ENCODE data around the gene C1orf159. TPM values are rescaled to one million over a fixed set of nuclear protein-coding genes. Genes with fewer than 3 reads are reported as not detected.
A peak's percentile ranks its signal among the peaks of the same experiment; 100 is the strongest.

Gene C1orf159
- total RNA-seq, 1 donor from 2014 or later: 11.8 TPM

DNA sequence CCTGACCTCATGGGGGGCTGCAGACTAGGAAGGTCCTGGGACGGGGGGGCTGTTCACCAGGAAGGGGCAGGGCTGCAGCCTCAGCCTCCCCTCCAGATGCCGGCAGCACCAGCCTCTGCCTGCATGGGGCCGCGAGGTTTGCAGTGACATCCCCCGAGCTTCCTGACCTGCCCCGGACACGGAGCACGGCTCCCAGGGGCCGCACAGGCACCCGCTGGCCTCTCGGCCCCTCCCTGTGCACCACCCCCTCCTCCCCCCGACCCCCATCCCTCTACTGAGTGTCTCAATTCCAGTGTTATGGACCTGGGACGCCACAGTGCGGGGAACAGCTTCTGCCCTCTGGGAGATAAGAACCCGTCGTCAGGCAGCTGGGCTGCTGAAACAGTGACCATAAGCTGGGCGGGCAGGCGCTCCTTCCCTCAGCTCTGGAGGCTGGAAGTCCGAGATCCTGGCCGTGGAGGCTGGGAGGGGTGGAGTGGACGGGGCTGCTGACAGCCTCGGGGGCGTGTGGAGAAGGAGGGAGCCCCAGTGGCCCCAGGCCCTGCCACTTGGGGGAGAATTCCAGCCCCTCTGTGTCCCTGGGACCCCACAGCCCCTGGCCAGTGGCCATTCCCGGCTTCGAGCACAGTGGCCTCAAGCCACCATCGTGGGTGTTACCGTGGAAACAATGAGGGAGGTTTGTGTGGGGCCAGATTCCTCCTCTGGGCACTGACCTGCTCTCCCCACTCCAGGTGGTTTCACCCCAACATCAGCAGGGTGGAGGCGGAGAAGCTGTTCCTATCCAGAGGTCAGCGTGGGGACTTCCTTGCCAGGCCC lies 53.3 kb downstream of the C1orf159 start:
- peaks cover 38% of the 10 kb centered on the region for H3K4me1 ChIP-seq

GRCh38 chr1:1061682-1062345 lies 54.1 kb downstream of the C1orf159 start:
- Histone ChIP-seq H3K27ac (no peak overlapping the region), H3K4me3 (no peak overlapping the region), H3K27me3 (peaks cover 5% of the 10 kb centered on the region), H3K4me1 (peaks cover 38% of the 10 kb centered on the region), H3K9me3 (no peaks in the 10 kb centered on the region), H3K36me3 (no peaks in the 10 kb centered on the region)
- DNase-seq (ENCODE audit: extremely low spot score in 2 of 2): no peak
- intact Hi-C loops (cut with DNase I): no loop called here
- TF ChIP-seq, protein P1, sequence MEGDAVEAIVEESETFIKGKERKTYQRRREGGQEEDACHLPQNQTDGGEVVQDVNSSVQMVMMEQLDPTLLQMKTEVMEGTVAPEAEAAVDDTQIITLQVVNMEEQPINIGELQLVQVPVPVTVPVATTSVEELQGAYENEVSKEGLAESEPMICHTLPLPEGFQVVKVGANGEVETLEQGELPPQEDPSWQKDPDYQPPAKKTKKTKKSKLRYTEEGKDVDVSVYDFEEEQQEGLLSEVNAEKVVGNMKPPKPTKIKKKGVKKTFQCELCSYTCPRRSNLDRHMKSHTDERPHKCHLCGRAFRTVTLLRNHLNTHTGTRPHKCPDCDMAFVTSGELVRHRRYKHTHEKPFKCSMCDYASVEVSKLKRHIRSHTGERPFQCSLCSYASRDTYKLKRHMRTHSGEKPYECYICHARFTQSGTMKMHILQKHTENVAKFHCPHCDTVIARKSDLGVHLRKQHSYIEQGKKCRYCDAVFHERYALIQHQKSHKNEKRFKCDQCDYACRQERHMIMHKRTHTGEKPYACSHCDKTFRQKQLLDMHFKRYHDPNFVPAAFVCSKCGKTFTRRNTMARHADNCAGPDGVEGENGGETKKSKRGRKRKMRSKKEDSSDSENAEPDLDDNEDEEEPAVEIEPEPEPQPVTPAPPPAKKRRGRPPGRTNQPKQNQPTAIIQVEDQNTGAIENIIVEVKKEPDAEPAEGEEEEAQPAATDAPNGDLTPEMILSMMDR (IDR thresholded peaks at IDR 0.05): no peak
- TF ChIP-seq POLR2AphosphoS5 (IDR thresholded peaks at IDR 0.05; ENCODE audit: insufficient read depth in 1 of 2, low read depth in 1 of 2): no peak
- no peak for TF ChIP-seq POLR2A (IDR thresholded peaks at IDR 0.05)

More for the DNA sequence above, 53.3 kb downstream of the C1orf159 start:
- no peak for DNase-seq (ENCODE audit: extremely low spot score in 2 of 2)
- TF ChIP-seq POLR2AphosphoS5 (IDR thresholded peaks at IDR 0.05; ENCODE audit: insufficient read depth in 1 of 2, low read depth in 1 of 2): no peak
- no peak for TF ChIP-seq POLR2A (IDR thresholded peaks at IDR 0.05)
- TF ChIP-seq, protein P1 (IDR thresholded peaks at IDR 0.05): no peak
- peaks cover 5% of the 10 kb centered on the region for H3K27me3 ChIP-seq
- intact Hi-C loops (cut with DNase I): no loop called here
- H3K4me3 ChIP-seq: no peak overlapping the region
- no peaks in the 10 kb centered on the region for H3K9me3 ChIP-seq
- no peak overlapping the region for H3K27ac ChIP-seq
- H3K36me3 ChIP-seq: no peaks in the 10 kb centered on the region

GRCh38 chr1:1060281-1061000 lies 55.4 kb downstream of the C1orf159 start:
- H3K4me1 ChIP-seq: peaks cover 38% of the 10 kb centered on the region
- TF ChIP-seq POLR2AphosphoS5 (IDR thresholded peaks at IDR 0.05; ENCODE audit: insufficient read depth in 1 of 2, low read depth in 1 of 2) (no peak), POLR2A (IDR thresholded peaks at IDR 0.05) (no peak)
- TF ChIP-seq, protein P1 (IDR thresholded peaks at IDR 0.05): no peak
- no peak for DNase-seq (ENCODE audit: extremely low spot score in 2 of 2)
- intact Hi-C loops (cut with DNase I): no loop called here
- H3K27me3 ChIP-seq: peaks cover 5% of the 10 kb centered on the region
- H3K4me3 ChIP-seq: no peak overlapping the region
- no peak overlapping the region for H3K27ac ChIP-seq
- H3K9me3 ChIP-seq: no peaks in the 10 kb centered on the region
- H3K36me3 ChIP-seq: no peaks in the 10 kb centered on the region

GRCh38 chr1:1059494-1060280 lies 56.2 kb downstream of the C1orf159 start:
- no peaks in the 10 kb centered on the region for H3K36me3 ChIP-seq
- H3K4me1 ChIP-seq: peaks cover 38% of the 10 kb centered on the region
- no peak overlapping the region for H3K27ac ChIP-seq
- DNase-seq (ENCODE audit: extremely low spot score in 2 of 2): no peak
- peaks cover 5% of the 10 kb centered on the region for H3K27me3 ChIP-seq
- H3K9me3 ChIP-seq: no peaks in the 10 kb centered on the region
- H3K4me3 ChIP-seq: peak overlapping the region; percentile 46 to 69
- intact Hi-C loops (cut with DNase I): loop anchor here (5.0 kb wide), 1 partner anchor 77 kb away; the partner anchor contains the start of gene PERM1
- TF ChIP-seq, protein P1 (IDR thresholded peaks at IDR 0.05): peak in 1 of 3 experiments; percentile 17
- TF ChIP-seq POLR2AphosphoS5 (IDR thresholded peaks at IDR 0.05; ENCODE audit: insufficient read depth in 1 of 2, low read depth in 1 of 2) (no peak), POLR2A (IDR thresholded peaks at IDR 0.05) (no peak)
